Ramos (cell line): ENCODE results near the gene CAMK1D.
"Not testable (repeated sequence)": the region's sequence is repeated elsewhere in the genome, so short reads cannot be mapped to it uniquely, and the experiment has no call there.

Experiments
- in situ Hi-C: fragments of 300-500 bp; cut with MboI; formaldehyde crosslinking; loops from one replicate; pipeline ENCODE4 v1.14.3; 2022; ENCODE audit warnings: low sequenced_read_pairs; ENCODE audit not compliant: unreplicated experiment

Gene CAMK1D

GRCh38 chr10:12795315-12796110 lies 446.2 kb downstream of the CAMK1D start:
- in situ Hi-C loops, result no loop called here

- in situ Hi-C loops, result no loop called here
These were observed 447.2 kb downstream of the CAMK1D start for GRCh38 chr10:12796401-12797160.

GRCh38 chr10:12797471-12798262 lies 448.3 kb downstream of the CAMK1D start:
- in situ Hi-C loops, result no loop called here

- in situ Hi-C loops, result no loop called here
These were observed 449.8 kb downstream of the CAMK1D start for GRCh38 chr10:12799144-12799543.

GRCh38 chr10:12799714-12800113 lies 450.4 kb downstream of the CAMK1D start:
- in situ Hi-C loops, result no loop called here

GRCh38 chr10:12800302-12800701 lies 451.0 kb downstream of the CAMK1D start:
- in situ Hi-C loops, result no loop called here

- in situ Hi-C loops, result no loop called here
These were observed 452.1 kb downstream of the CAMK1D start for GRCh38 chr10:12801214-12802087.

GRCh38 chr10:12803776-12804175 lies 454.4 kb downstream of the CAMK1D start:
- in situ Hi-C loops, result no loop called here

- in situ Hi-C loops, result no loop called here
These were observed 457.1 kb downstream of the CAMK1D start for GRCh38 chr10:12806228-12807095.

- in situ Hi-C loops, result no loop called here
These were observed 457.9 kb downstream of the CAMK1D start for GRCh38 chr10:12807096-12807755.

- in situ Hi-C loops, result no loop called here
These were observed 458.8 kb downstream of the CAMK1D start for GRCh38 chr10:12808014-12808613.

- in situ Hi-C loops, result not testable (repeated sequence)
These were observed 460.7 kb downstream of the CAMK1D start for GRCh38 chr10:12810046-12810445.

- in situ Hi-C loops, result no loop called here
These were observed 462.5 kb downstream of the CAMK1D start for GRCh38 chr10:12811826-12812225.

- in situ Hi-C loops, result no loop called here
These were observed 463.2 kb downstream of the CAMK1D start for GRCh38 chr10:12812571-12812970.

GRCh38 chr10:12814166-12814565 lies 464.8 kb downstream of the CAMK1D start:
- in situ Hi-C loops, result no loop called here

GRCh38 chr10:12819071-12819470 lies 469.7 kb downstream of the CAMK1D start:
- in situ Hi-C loops, result no loop called here

GRCh38 chr10:12819656-12820055 lies 470.3 kb downstream of the CAMK1D start:
- in situ Hi-C loops, result no loop called here
